GM23338 (cell line): ENCODE data around the gene TRIM45. TPM values are rescaled to one million over a fixed set of nuclear protein-coding genes. Genes with fewer than 3 reads are reported as not detected.

Experiments used
- ATAC-seq: fragments of 200-7000 bp; cut with Tn5 transposase; 3 replicates; pipeline ENCODE4 v1.9.1; 2020
- DNase-seq: peaks from one replicate; pipeline ENCODE4 v3.0.0-alpha.2; 2015; ENCODE audit warnings: low spot score
- H2AFZ ChIP-seq: fragments of 200-600 bp; sonication (generic); 2 replicates; pipeline ENCODE4 v1.8.0; 2016; ENCODE audit warnings: antibody characterized with exemption, mild to moderate bottlenecking, moderate library complexity
- H3F3A ChIP-seq: fragments of 200-600 bp; sonication (generic); replicated peaks from 2 replicates; pipeline ENCODE4 v1.8.0; 2017; ENCODE audit warnings: antibody characterized with exemption, mixed run types, low read depth
- H3K27ac ChIP-seq: fragments of 200-600 bp; sonication (generic); 2 replicates; pipeline ENCODE4 v1.6.1; 2016; ENCODE audit warnings: low read depth
- H3K27me3 ChIP-seq: fragments of 200-600 bp; sonication (generic); 2 replicates; pipeline ENCODE4 v1.8.0; 2016; ENCODE audit warnings: mild to moderate bottlenecking, mixed run types, moderate library complexity; ENCODE audit not compliant: insufficient read depth
- H3K36me3 ChIP-seq: fragments of 200-600 bp; sonication (generic); 2 replicates; pipeline ENCODE4 v1.8.0; 2016; ENCODE audit warnings: mild to moderate bottlenecking; ENCODE audit not compliant: insufficient read depth
- H3K4me1 ChIP-seq: fragments of 200-600 bp; sonication (generic); 2 replicates; pipeline ENCODE4 v1.8.0; 2016; ENCODE audit warnings: mild to moderate bottlenecking, moderate library complexity; ENCODE audit not compliant: insufficient read depth
- H3K4me2 ChIP-seq: fragments of 200-600 bp; sonication (generic); 2 replicates; pipeline ENCODE4 v1.7.1; 2017; ENCODE audit warnings: mixed run types
- H3K4me3 ChIP-seq: fragments of 200-600 bp; sonication (generic); 2 replicates; pipeline ENCODE4 v1.6.1; 2016; ENCODE audit warnings: mixed run types
- H3K79me2 ChIP-seq: fragments of 200-600 bp; sonication (generic); replicated peaks from 2 replicates; pipeline ENCODE4 v1.8.0; 2017; ENCODE audit warnings: mild to moderate bottlenecking; ENCODE audit not compliant: insufficient read depth
- H3K9me2 ChIP-seq: fragments of 200-600 bp; sonication (generic); 2 replicates; pipeline ENCODE4 v1.8.0; 2017; ENCODE audit not compliant: insufficient read depth
- H4K20me1 ChIP-seq: fragments of 200-600 bp; sonication (generic); replicated peaks from 2 replicates; pipeline ENCODE4 v1.8.0; 2017; ENCODE audit warnings: mild to moderate bottlenecking; ENCODE audit not compliant: insufficient read depth
- H3K27ac Mint-ChIP-seq: 2 replicates; pipeline ENCODE4 v1.8.0; 2020; ENCODE audit warnings: inconsistent platforms, mild to moderate bottlenecking, moderate library complexity, mixed read lengths
- H3K27me3 Mint-ChIP-seq: 3 replicates; pipeline ENCODE4 v1.8.0; 2022; ENCODE audit warnings: low read depth, mild to moderate bottlenecking, moderate library complexity, mixed read lengths, inconsistent platforms; ENCODE audit not compliant: insufficient read depth, poor library complexity
- H3K36me3 Mint-ChIP-seq: 3 replicates; pipeline ENCODE4 v1.8.0; 2021; ENCODE audit warnings: low read depth, mild to moderate bottlenecking, inconsistent platforms, moderate library complexity, mixed read lengths
- H3K4me1 Mint-ChIP-seq: 3 replicates; pipeline ENCODE4 v1.8.0; 2020; ENCODE audit warnings: mild to moderate bottlenecking, inconsistent platforms, mixed read lengths
- H3K4me3 Mint-ChIP-seq: 3 replicates; pipeline ENCODE4 v1.8.0; 2021; ENCODE audit warnings: moderate library complexity, mild to moderate bottlenecking, inconsistent platforms, mixed read lengths
- H3K9me3 Mint-ChIP-seq: 3 replicates; pipeline ENCODE4 v1.8.0; 2020; ENCODE audit warnings: moderate library complexity, mild to moderate bottlenecking, inconsistent platforms, mixed read lengths
- CREB1 ChIP-seq: fragments of 250-450 bp; sonication (Bioruptor Pico); IDR thresholded peaks from 2 replicates; pipeline ENCODE4 v1.5.0; 2020; ENCODE audit warnings: low read depth, mild to moderate bottlenecking, moderate library complexity
- EZH2 ChIP-seq: fragments of 200-600 bp; sonication (generic); IDR thresholded peaks from one replicate; pipeline ENCODE4 v1.8.0; 2017; ENCODE audit warnings: antibody characterized with exemption, mild to moderate bottlenecking, low read depth; ENCODE audit not compliant: unreplicated experiment
- EZH2phosphoT487 ChIP-seq: fragments of 200-600 bp; sonication (generic); IDR thresholded peaks from one replicate; pipeline ENCODE4 v1.8.1; 2018; ENCODE audit warnings: antibody characterized with exemption; ENCODE audit not compliant: unreplicated experiment
- JUNB ChIP-seq: IDR thresholded peaks from one replicate; pipeline ENCODE4 v1.6.1; 2016; ENCODE audit warnings: antibody characterized with exemption; ENCODE audit not compliant: unreplicated experiment
- NANOG ChIP-seq: IDR thresholded peaks from 2 replicates; pipeline ENCODE4 v1.6.1; 2016; ENCODE audit warnings: antibody characterized with exemption, borderline replicate concordance
- POLR2AphosphoS5 ChIP-seq: IDR thresholded peaks from 2 replicates; pipeline ENCODE4 v1.6.1; 2016; ENCODE audit warnings: antibody characterized with exemption, low read depth
- STAT1 ChIP-seq: IDR thresholded peaks from one replicate; pipeline ENCODE4 v1.6.1; 2016; ENCODE audit warnings: antibody characterized with exemption; ENCODE audit not compliant: unreplicated experiment
- ZNF114 ChIP-seq: fragments of 250-450 bp; sonication (Bioruptor Pico); IDR thresholded peaks from 2 replicates; pipeline ENCODE4 v1.5.0; 2020; ENCODE audit warnings: mild to moderate bottlenecking, moderate library complexity
- ZNF331 ChIP-seq: fragments of 250-450 bp; sonication (Bioruptor Pico); IDR thresholded peaks from 2 replicates; pipeline ENCODE4 v1.5.0; 2020; ENCODE audit warnings: low read depth, mild to moderate bottlenecking, moderate library complexity
- polyA plus RNA-seq: library from polyadenylated mRNA; unstranded; fragments of >200 nt; fragmentation: Nextera tagmentation; extraction: Ambion mirVana; gene quantifications from 2 replicates; pipeline ENCODE4 v1.2.1, GENCODE V29; 2016
- total RNA-seq: library from RNA; depleted of rRNA; stranded (reverse); fragments of >200 nt; shearing (Covaris generic); gene quantifications from 2 replicates; pipeline ENCODE4 v1.2.3, GENCODE V29; 2014
- TF ChIP-seq, protein P1 (sequence below), 2 experiments: fragments of 200-600 bp in 1 of 2; sonication (generic) in 1 of 2; conservative IDR thresholded peaks; 2 replicates each; pipeline versions ENCODE4 v1.5.1 to v1.6.1; 2016 to 2017; ENCODE audit warnings: antibody characterized with exemption in 2 of 2, low read depth in 2 of 2, mild to moderate bottlenecking in 2 of 2, moderate library complexity in 1 of 2
- TF ChIP-seq, protein P2 (sequence below): IDR thresholded peaks from one replicate; pipeline ENCODE4 v1.6.1; 2018; ENCODE audit warnings: antibody characterized with exemption; ENCODE audit not compliant: unreplicated experiment
- TF ChIP-seq, protein P3 (sequence below): IDR thresholded peaks from 2 replicates; pipeline ENCODE4 v1.6.1; 2016; ENCODE audit warnings: antibody characterized with exemption

The TRIM45 gene
- total and polyA plus RNA-seq, 2 experiments from 2014 or later: 8.8 to 15.0 TPM

DNA sequence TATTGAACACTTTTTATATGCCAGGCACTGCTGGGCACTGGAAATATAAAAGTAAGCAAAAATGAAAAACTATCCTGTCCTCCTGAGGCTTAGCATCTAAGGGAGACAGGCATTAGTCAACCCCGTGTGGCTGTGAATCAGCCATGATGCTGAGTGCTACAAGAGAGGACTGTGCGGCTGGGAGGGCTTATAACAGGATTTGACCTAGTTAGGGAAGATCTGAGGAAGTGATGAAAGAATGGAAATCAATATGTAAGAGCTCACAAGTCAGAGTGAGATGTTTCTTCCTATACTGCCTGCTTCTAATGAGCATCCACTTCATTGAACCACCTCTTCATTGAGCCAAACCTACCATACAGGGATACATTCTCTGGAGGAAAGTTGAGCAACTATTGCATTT lies 15.1 kb downstream of the TRIM45 start:
- Histone ChIP-seq H3K4me2 (no peak overlapping the region), H3K4me3 (no peak overlapping the region), H3K79me2 (no peaks in the 10 kb centered on the region), H3K4me1 (no peaks in the 10 kb centered on the region), H3K36me3 (peaks cover 40% of the 10 kb centered on the region), H3F3A (no peaks in the 10 kb centered on the region; the same call in 1 of the 2 replicates), H2AFZ (no peak overlapping the region), H4K20me1 (no peaks in the 10 kb centered on the region; the same call in 1 of the 2 replicates), H3K27ac (no peak overlapping the region), H3K27me3 (no peaks in the 10 kb centered on the region), H3K9me2 (no peaks in the 10 kb centered on the region)
- no peak for TF ChIP-seq ZNF114 (CRISPR knock-in tag)
- no peak for TF ChIP-seq ZNF331
- TF ChIP-seq, protein P1, sequence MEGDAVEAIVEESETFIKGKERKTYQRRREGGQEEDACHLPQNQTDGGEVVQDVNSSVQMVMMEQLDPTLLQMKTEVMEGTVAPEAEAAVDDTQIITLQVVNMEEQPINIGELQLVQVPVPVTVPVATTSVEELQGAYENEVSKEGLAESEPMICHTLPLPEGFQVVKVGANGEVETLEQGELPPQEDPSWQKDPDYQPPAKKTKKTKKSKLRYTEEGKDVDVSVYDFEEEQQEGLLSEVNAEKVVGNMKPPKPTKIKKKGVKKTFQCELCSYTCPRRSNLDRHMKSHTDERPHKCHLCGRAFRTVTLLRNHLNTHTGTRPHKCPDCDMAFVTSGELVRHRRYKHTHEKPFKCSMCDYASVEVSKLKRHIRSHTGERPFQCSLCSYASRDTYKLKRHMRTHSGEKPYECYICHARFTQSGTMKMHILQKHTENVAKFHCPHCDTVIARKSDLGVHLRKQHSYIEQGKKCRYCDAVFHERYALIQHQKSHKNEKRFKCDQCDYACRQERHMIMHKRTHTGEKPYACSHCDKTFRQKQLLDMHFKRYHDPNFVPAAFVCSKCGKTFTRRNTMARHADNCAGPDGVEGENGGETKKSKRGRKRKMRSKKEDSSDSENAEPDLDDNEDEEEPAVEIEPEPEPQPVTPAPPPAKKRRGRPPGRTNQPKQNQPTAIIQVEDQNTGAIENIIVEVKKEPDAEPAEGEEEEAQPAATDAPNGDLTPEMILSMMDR (conservative IDR thresholded peaks at IDR 0.05; ENCODE audit: low read depth in 2 of 2): no peak
- no peak for ATAC-seq
- Mint-ChIP-seq H3K36me3 (peaks cover 68% of the 10 kb centered on the region), H3K9me3 (no peaks in the 10 kb centered on the region), H3K27me3 (peaks cover 4% of the 10 kb centered on the region), H3K4me3 (no peak overlapping the region), H3K27ac (no peak overlapping the region), H3K4me1 (peaks cover 3% of the 10 kb centered on the region; the same call in 1 of the 3 replicates)
- no peak for DNase-seq

DNA sequence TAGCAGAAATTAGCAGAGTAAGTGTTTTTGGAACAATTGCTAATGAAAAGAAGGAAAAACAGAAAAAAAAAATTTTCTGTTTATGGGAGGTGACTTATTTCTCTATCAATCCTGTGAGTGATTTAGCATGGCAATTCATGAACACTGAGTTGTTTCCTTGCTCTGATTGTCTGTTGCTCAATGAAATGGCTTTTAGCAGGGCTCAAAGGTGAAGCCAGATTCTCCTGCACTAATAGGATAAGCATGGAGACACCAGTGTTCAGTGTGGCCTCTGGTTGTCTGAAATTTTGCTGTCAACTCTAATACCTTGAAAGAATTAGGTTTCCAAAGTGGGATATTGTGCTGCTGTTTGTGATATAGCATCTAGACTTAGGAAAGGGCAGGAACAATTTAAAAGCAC lies 15.8 kb downstream of the TRIM45 start:
- Mint-ChIP-seq H3K27ac (no peak overlapping the region), H3K9me3 (no peaks in the 10 kb centered on the region)
- no peak overlapping the region for H3K27ac ChIP-seq
- TF ChIP-seq, protein P2, sequence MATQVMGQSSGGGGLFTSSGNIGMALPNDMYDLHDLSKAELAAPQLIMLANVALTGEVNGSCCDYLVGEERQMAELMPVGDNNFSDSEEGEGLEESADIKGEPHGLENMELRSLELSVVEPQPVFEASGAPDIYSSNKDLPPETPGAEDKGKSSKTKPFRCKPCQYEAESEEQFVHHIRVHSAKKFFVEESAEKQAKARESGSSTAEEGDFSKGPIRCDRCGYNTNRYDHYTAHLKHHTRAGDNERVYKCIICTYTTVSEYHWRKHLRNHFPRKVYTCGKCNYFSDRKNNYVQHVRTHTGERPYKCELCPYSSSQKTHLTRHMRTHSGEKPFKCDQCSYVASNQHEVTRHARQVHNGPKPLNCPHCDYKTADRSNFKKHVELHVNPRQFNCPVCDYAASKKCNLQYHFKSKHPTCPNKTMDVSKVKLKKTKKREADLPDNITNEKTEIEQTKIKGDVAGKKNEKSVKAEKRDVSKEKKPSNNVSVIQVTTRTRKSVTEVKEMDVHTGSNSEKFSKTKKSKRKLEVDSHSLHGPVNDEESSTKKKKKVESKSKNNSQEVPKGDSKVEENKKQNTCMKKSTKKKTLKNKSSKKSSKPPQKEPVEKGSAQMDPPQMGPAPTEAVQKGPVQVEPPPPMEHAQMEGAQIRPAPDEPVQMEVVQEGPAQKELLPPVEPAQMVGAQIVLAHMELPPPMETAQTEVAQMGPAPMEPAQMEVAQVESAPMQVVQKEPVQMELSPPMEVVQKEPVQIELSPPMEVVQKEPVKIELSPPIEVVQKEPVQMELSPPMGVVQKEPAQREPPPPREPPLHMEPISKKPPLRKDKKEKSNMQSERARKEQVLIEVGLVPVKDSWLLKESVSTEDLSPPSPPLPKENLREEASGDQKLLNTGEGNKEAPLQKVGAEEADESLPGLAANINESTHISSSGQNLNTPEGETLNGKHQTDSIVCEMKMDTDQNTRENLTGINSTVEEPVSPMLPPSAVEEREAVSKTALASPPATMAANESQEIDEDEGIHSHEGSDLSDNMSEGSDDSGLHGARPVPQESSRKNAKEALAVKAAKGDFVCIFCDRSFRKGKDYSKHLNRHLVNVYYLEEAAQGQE: no peak
- TF ChIP-seq POLR2AphosphoS5 (no peak), JUNB (no peak), CREB1 (CRISPR knock-in tag) (no peak), ZNF331 (no peak), EZH2 (no peak), ZNF114 (CRISPR knock-in tag) (no peak), EZH2phosphoT487 (no peak), NANOG (no peak), STAT1 (no peak)
- TF ChIP-seq, protein P1 (conservative IDR thresholded peaks at IDR 0.05; ENCODE audit: low read depth in 2 of 2): no peak
- TF ChIP-seq, protein P3, sequence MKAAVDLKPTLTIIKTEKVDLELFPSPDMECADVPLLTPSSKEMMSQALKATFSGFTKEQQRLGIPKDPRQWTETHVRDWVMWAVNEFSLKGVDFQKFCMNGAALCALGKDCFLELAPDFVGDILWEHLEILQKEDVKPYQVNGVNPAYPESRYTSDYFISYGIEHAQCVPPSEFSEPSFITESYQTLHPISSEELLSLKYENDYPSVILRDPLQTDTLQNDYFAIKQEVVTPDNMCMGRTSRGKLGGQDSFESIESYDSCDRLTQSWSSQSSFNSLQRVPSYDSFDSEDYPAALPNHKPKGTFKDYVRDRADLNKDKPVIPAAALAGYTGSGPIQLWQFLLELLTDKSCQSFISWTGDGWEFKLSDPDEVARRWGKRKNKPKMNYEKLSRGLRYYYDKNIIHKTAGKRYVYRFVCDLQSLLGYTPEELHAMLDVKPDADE: no peak

More for the DNA sequence above, 15.8 kb downstream of the TRIM45 start:
- no peaks in the 10 kb centered on the region for H3K4me1 ChIP-seq
- Mint-ChIP-seq H3K4me1 (no peaks in the 10 kb centered on the region), H3K4me3 (no peak overlapping the region), H3K36me3 (peaks cover 67% of the 10 kb centered on the region), H3K27me3 (peaks cover 4% of the 10 kb centered on the region)
- no peaks in the 10 kb centered on the region for H3K27me3 ChIP-seq
- DNase-seq (no peak), ATAC-seq (no peak)
- H3F3A ChIP-seq: no peaks in the 10 kb centered on the region; the same call in 1 of the 2 replicates
- H3K9me2 ChIP-seq: no peaks in the 10 kb centered on the region
- no peaks in the 10 kb centered on the region; the same call in 1 of the 2 replicates for H4K20me1 ChIP-seq
- H3K36me3 ChIP-seq: peaks cover 48% of the 10 kb centered on the region
- H3K4me2 ChIP-seq: no peak overlapping the region
- H2AFZ ChIP-seq: no peak overlapping the region
- no peak overlapping the region for H3K4me3 ChIP-seq
- H3K79me2 ChIP-seq: no peaks in the 10 kb centered on the region
